NCI-H345 treated with DMSO at 0.1 percent for 48 hours (cell line): ENCODE results near the gene HEPH.
"Not testable (repeated sequence)": the region's sequence is repeated elsewhere in the genome, so short reads cannot be mapped to it uniquely, and the experiment has no call there.

ENCODE experiments used
- DNase-seq: peaks from one replicate; lab custom pipeline; 2025; ENCODE audit not compliant: unreplicated experiment; lab: John Stamatoyannopoulos, UW

Gene HEPH

GRCh38 chrX:66163849-66164411 lies at the start of gene HEPH:
Gene HEPH (plus strand): TSS chrX:66164247. CDS start chrX:66170571, 6,324 bp downstream.
- no peak for DNase-seq

- DNase-seq, result not testable (repeated sequence)
Observed at GRCh38 chrX:66118722-66119121, 45.3 kb upstream of the HEPH start.

GRCh38 chrX:66121354-66121753 lies 42.7 kb upstream of the HEPH start:
- not testable (repeated sequence) for DNase-seq

GRCh38 chrX:66126662-66127061 lies 37.4 kb upstream of the HEPH start:
- no peak for DNase-seq

GRCh38 chrX:66130469-66130868 lies 33.6 kb upstream of the HEPH start:
- DNase-seq, result no peak

GRCh38 chrX:66135284-66135683 lies 28.8 kb upstream of the HEPH start:
- not testable (repeated sequence) for DNase-seq

- no peak for DNase-seq
Observed at GRCh38 chrX:66142351-66142750, 21.7 kb upstream of the HEPH start.

- no peak for DNase-seq
Observed at GRCh38 chrX:66144258-66144657, 19.8 kb upstream of the HEPH start.

GRCh38 chrX:66149519-66149918 lies 14.5 kb upstream of the HEPH start:
- no peak for DNase-seq

- DNase-seq, result no peak
Observed at GRCh38 chrX:66150163-66150562, 13.9 kb upstream of the HEPH start.

- no peak for DNase-seq
Observed at GRCh38 chrX:66162331-66162822, 1.7 kb upstream of the HEPH start.

GRCh38 chrX:66163447-66163846 lies 600 bp upstream of the HEPH start:
- DNase-seq, result no peak

GRCh38 chrX:66164470-66164869 lies 423 bp downstream of the HEPH start:
- no peak for DNase-seq

GRCh38 chrX:66164931-66165330 lies 884 bp downstream of the HEPH start:
- DNase-seq, result no peak

- DNase-seq, result no peak
Observed at GRCh38 chrX:66166671-66167070, 2.6 kb downstream of the HEPH start.

GRCh38 chrX:66167431-66167830 lies 3.4 kb downstream of the HEPH start:
- no peak for DNase-seq

- DNase-seq, result no peak
Observed at GRCh38 chrX:66176134-66176533, 12.1 kb downstream of the HEPH start.

GRCh38 chrX:66191563-66191962 lies 27.5 kb downstream of the HEPH start:
- DNase-seq, result no peak

GRCh38 chrX:66193821-66194220 lies 29.8 kb downstream of the HEPH start:
- DNase-seq, result no peak

GRCh38 chrX:66200050-66200664 lies 36.1 kb downstream of the HEPH start:
- no peak for DNase-seq

GRCh38 chrX:66200855-66201795 lies 37.1 kb downstream of the HEPH start:
- DNase-seq, result no peak

GRCh38 chrX:66203114-66203513 lies 39.1 kb downstream of the HEPH start:
- DNase-seq, result no peak
